ENCODE measurements around the gene MPPED1. TPM values are rescaled to one million over a fixed set of nuclear protein-coding genes. Genes with fewer than 3 reads are reported as not detected.

The MPPED1 gene
- total RNA-seq, 1 donor from 2014 or later, result not detected

GRCh38 chr22:43439368-43440103, 27.7 kb downstream of the MPPED1 start:
- DNase-seq (ENCODE audit: low read depth), result no peak
- Histone ChIP-seq H3K27ac (ENCODE audit: low read depth, low read length) (no peak overlapping the region), H3K4me2 (ENCODE audit: low read length) (no peak overlapping the region), H3K9ac (ENCODE audit: low read length) (no peak overlapping the region), H2AFZ (ENCODE audit: low read depth, low read length) (no peak overlapping the region), H3K9me3 (ENCODE audit: insufficient read depth, low read depth, low read length) (no peaks in the 10 kb centered on the region), H3K4me1 (ENCODE audit: insufficient read depth, low read length) (no peaks in the 10 kb centered on the region), H4K20me1 (ENCODE audit: insufficient read depth, low read length) (no peaks in the 10 kb centered on the region), H3K4me3 (ENCODE audit: insufficient read depth, low read depth, low read length) (no peak overlapping the region), H3K36me3 (ENCODE audit: insufficient read depth, low read length) (no peaks in the 10 kb centered on the region), H3K27me3 (ENCODE audit: insufficient read depth, low read length) (peaks cover 17% of the 10 kb centered on the region), H3K79me2 (ENCODE audit: insufficient read depth, low read length) (no peaks in the 10 kb centered on the region)
- Mint-ChIP-seq H3K36me3 (ENCODE audit: low read depth, unreplicated experiment) (no peaks in the 10 kb centered on the region), H3K4me1 (ENCODE audit: low read depth, unreplicated experiment) (no peaks in the 10 kb centered on the region), H3K4me3 (ENCODE audit: unreplicated experiment) (no peak overlapping the region), H3K9me3 (ENCODE audit: unreplicated experiment) (peaks cover 4% of the 10 kb centered on the region), H3K27me3 (ENCODE audit: low read depth, unreplicated experiment) (peaks cover 83% of the 10 kb centered on the region), H3K27ac (ENCODE audit: unreplicated experiment) (no peak overlapping the region)
- TF ChIP-seq, protein P1, sequence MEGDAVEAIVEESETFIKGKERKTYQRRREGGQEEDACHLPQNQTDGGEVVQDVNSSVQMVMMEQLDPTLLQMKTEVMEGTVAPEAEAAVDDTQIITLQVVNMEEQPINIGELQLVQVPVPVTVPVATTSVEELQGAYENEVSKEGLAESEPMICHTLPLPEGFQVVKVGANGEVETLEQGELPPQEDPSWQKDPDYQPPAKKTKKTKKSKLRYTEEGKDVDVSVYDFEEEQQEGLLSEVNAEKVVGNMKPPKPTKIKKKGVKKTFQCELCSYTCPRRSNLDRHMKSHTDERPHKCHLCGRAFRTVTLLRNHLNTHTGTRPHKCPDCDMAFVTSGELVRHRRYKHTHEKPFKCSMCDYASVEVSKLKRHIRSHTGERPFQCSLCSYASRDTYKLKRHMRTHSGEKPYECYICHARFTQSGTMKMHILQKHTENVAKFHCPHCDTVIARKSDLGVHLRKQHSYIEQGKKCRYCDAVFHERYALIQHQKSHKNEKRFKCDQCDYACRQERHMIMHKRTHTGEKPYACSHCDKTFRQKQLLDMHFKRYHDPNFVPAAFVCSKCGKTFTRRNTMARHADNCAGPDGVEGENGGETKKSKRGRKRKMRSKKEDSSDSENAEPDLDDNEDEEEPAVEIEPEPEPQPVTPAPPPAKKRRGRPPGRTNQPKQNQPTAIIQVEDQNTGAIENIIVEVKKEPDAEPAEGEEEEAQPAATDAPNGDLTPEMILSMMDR (IDR thresholded peaks at IDR 0.05; ENCODE audit: insufficient read depth, low read depth, low read length), result no peak
- TF ChIP-seq EZH2 (IDR thresholded peaks at IDR 0.05; ENCODE audit: insufficient read depth, low read length), result no peak
- no peak for FAIRE-seq

DNA sequence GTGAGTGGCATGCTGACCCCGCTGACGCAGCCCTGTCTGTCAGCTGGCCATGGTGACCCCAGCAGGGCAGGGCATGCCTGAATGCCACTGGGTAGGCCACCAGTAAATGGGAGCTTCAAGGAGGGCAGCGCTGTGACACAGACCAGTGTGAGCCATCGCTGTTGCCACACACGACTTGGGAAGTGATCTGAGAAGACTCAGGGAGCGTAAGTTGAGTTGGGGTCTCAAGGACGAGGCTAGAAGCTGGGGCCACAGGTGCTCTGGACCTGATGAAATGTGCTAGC, 28.2 kb downstream of the MPPED1 start:
- H3K4me3 Mint-ChIP-seq (ENCODE audit: unreplicated experiment), result no peak overlapping the region
- FAIRE-seq, result no peak
- Histone ChIP-seq H3K27me3 (ENCODE audit: insufficient read depth, low read length) (peaks cover 17% of the 10 kb centered on the region), H2AFZ (ENCODE audit: low read depth, low read length) (no peak overlapping the region), H3K27ac (ENCODE audit: low read depth, low read length) (no peak overlapping the region), H4K20me1 (ENCODE audit: insufficient read depth, low read length) (no peaks in the 10 kb centered on the region), H3K4me1 (ENCODE audit: insufficient read depth, low read length) (no peaks in the 10 kb centered on the region), H3K9ac (ENCODE audit: low read length) (no peak overlapping the region), H3K79me2 (ENCODE audit: insufficient read depth, low read length) (no peaks in the 10 kb centered on the region), H3K36me3 (ENCODE audit: insufficient read depth, low read length) (no peaks in the 10 kb centered on the region), H3K4me3 (ENCODE audit: insufficient read depth, low read depth, low read length) (no peak overlapping the region), H3K4me2 (ENCODE audit: low read length) (no peak overlapping the region), H3K9me3 (ENCODE audit: insufficient read depth, low read depth, low read length) (no peaks in the 10 kb centered on the region)
- peaks cover 79% of the 10 kb centered on the region for H3K27me3 Mint-ChIP-seq (ENCODE audit: low read depth, unreplicated experiment)
- no peaks in the 10 kb centered on the region for H3K36me3 Mint-ChIP-seq (ENCODE audit: low read depth, unreplicated experiment)
- H3K9me3 Mint-ChIP-seq (ENCODE audit: unreplicated experiment), result peaks cover 4% of the 10 kb centered on the region
- DNase-seq (ENCODE audit: low read depth), result no peak
- no peak for TF ChIP-seq EZH2 (IDR thresholded peaks at IDR 0.05; ENCODE audit: insufficient read depth, low read length)
- TF ChIP-seq, protein P1 (IDR thresholded peaks at IDR 0.05; ENCODE audit: insufficient read depth, low read depth, low read length), result no peak
- H3K4me1 Mint-ChIP-seq (ENCODE audit: low read depth, unreplicated experiment), result no peaks in the 10 kb centered on the region
- no peak overlapping the region for H3K27ac Mint-ChIP-seq (ENCODE audit: unreplicated experiment)

DNA sequence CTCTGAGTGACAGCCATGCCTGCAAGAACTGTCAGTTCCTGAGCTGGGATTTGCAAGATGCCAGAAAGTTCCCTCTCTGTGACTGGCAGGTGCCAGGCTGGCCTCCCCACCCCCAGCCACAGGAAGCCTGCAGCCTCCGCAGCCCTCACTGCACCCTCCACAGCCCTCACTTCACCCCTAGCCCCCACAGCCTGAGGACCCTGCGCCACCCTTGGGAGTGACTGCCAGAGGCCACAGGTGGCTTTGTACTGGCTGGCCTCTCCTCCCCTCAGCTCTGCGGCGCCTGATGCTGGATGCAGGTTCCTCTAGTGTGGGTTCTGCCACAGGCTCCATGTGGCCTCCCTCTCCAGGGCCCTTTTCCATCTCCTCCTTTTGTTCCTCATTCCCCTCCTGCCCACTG, 28.7 kb downstream of the MPPED1 start:
- no peaks in the 10 kb centered on the region for H3K4me1 Mint-ChIP-seq (ENCODE audit: low read depth, unreplicated experiment)
- Histone ChIP-seq H3K4me2 (ENCODE audit: low read length) (no peak overlapping the region), H3K36me3 (ENCODE audit: insufficient read depth, low read length) (no peaks in the 10 kb centered on the region), H4K20me1 (ENCODE audit: insufficient read depth, low read length) (no peaks in the 10 kb centered on the region), H3K9ac (ENCODE audit: low read length) (no peak overlapping the region), H3K27ac (ENCODE audit: low read depth, low read length) (no peak overlapping the region), H3K4me3 (ENCODE audit: insufficient read depth, low read depth, low read length) (no peak overlapping the region), H3K27me3 (ENCODE audit: insufficient read depth, low read length) (peaks cover 17% of the 10 kb centered on the region), H2AFZ (ENCODE audit: low read depth, low read length) (no peak overlapping the region), H3K4me1 (ENCODE audit: insufficient read depth, low read length) (no peaks in the 10 kb centered on the region), H3K79me2 (ENCODE audit: insufficient read depth, low read length) (no peaks in the 10 kb centered on the region), H3K9me3 (ENCODE audit: insufficient read depth, low read depth, low read length) (no peaks in the 10 kb centered on the region)
- no peak for TF ChIP-seq EZH2 (IDR thresholded peaks at IDR 0.05; ENCODE audit: insufficient read depth, low read length)
- TF ChIP-seq, protein P1 (IDR thresholded peaks at IDR 0.05; ENCODE audit: insufficient read depth, low read depth, low read length), result no peak
- H3K4me3 Mint-ChIP-seq (ENCODE audit: unreplicated experiment), result no peak overlapping the region
- H3K9me3 Mint-ChIP-seq (ENCODE audit: unreplicated experiment), result peaks cover 3% of the 10 kb centered on the region
- no peaks in the 10 kb centered on the region for H3K36me3 Mint-ChIP-seq (ENCODE audit: low read depth, unreplicated experiment)
- H3K27me3 Mint-ChIP-seq (ENCODE audit: low read depth, unreplicated experiment), result peaks cover 75% of the 10 kb centered on the region
- no peak for DNase-seq (ENCODE audit: low read depth)
- no peak overlapping the region for H3K27ac Mint-ChIP-seq (ENCODE audit: unreplicated experiment)
- no peak for FAIRE-seq

All from astrocyte (in vitro differentiated cells and primary cell).